NB4 (cell line): ENCODE measurements around the gene PRSS56.

Source experiments
- DNase-seq: peaks from one replicate; pipeline ENCODE4 v3.0.0; 2010; ENCODE audit warnings: low read depth
- H3K4me3 ChIP-seq: one replicate; pipeline ENCODE4 v1.5.1; 2011; ENCODE audit warnings: mild to moderate bottlenecking, low read depth, low read length, moderate library complexity
- CTCF ChIP-seq: IDR thresholded peaks from one replicate; pipeline ENCODE4 v1.5.1; 2012; ENCODE audit warnings: low read depth, low read length
- MAX ChIP-seq: IDR thresholded peaks from 2 replicates; pipeline ENCODE4 v1.6.1; 2011; ENCODE audit warnings: low read depth, low read length
- MYC ChIP-seq: IDR thresholded peaks from 2 replicates; pipeline ENCODE4 v1.6.1; 2011; ENCODE audit warnings: low read depth, low read length
- POLR2A ChIP-seq: IDR thresholded peaks from 2 replicates; pipeline ENCODE4 v1.6.1; 2011; ENCODE audit warnings: mild to moderate bottlenecking; ENCODE audit not compliant: insufficient read length; ENCODE audit errors: extremely low read depth

Gene PRSS56

DNA sequence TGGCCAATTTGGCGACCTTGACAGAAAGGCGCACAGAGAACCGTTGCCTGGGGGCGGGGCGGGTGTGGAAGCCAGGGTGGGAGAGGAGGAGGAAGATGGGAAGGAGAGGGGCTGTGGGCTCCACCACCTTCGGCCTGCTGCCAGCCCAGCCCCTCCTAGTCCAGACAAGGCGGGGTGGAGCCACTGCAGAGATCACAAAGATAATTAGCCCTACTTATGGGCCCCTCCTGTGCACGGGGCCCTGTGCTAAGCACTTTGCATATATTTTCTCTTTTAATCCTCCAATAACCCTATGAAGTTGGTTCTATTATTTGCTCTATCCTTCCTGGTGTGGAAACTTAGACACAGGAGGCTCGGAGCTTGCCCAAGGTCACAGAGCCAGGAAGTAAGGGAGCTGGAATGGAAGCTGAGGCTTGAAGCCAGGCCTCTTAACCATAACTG, 18.8 kb upstream of the PRSS56 start:
- no peak overlapping the region for H3K4me3 ChIP-seq
- no peak for DNase-seq
- TF ChIP-seq MYC (no peak), CTCF (no peak), POLR2A (no peak), MAX (no peak)

DNA sequence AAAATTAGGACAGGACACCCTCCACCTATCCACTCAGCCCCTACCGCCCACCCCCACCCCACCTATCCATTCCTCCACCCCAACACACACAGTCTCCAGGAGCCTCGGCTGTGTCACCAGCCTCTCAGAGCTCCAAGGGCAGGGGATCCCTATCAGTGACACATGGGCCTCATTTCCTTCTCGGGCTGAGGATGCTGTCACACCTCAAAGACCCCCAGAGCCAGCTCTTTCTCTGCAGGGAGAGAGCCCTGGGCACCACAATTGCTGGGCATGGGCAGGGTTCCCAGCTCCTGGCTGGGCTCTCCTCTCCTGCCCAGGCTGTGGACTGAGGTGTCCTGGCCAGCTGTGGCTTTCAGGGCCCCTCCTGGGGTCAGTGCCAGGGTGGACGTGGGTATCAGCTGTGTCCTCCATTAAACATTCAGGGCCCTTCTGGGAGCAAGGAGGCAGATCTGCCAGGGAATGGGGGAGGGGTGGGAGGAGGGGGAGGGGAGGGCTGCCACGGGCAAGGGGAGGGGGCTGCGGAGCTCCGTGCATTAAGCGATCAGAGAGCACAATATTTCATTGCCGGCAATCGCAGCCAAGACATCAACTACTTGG, 18.3 kb upstream of the PRSS56 start:
- DNase-seq: no peak
- no peak overlapping the region for H3K4me3 ChIP-seq
- TF ChIP-seq MAX (no peak), CTCF (no peak), POLR2A (no peak), MYC (no peak)

DNA sequence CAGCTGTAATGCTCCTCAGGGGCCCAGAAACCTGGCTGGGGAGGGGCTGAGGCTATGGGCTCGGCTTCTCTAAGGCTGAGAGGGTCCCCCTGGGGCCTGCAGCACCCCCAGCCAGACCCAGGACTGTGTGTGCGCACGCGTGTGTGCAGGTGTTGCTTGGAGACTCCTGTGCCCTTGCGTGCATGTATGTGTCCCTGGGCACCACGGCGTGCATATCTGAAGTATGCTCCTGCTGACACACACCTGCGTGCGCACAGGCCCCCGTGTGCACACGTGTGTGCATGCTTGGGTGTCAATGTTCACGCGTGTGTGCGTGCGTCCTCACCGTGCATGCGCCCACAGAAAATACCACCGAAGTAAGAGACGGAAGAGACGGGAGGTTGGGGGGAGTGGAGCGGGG, 17.7 kb upstream of the PRSS56 start:
- no peak for DNase-seq
- no peak overlapping the region for H3K4me3 ChIP-seq
- TF ChIP-seq MYC (no peak), MAX (no peak), CTCF (no peak), POLR2A (no peak)

- TF ChIP-seq MAX (no peak), CTCF (no peak)
- peak; percentile 25 for DNase-seq
- H3K4me3 ChIP-seq: no peak overlapping the region
These were observed 17.0 kb upstream of the PRSS56 start for GRCh38 chr2:232502911-232503808.

- DNase-seq: no peak
- H3K4me3 ChIP-seq: no peak overlapping the region
- TF ChIP-seq MYC: no peak
- no peak for TF ChIP-seq MAX
These were observed 16.3 kb upstream of the PRSS56 start for GRCh38 chr2:232503809-232504323.

GRCh38 chr2:232504438-232504837, 15.8 kb upstream of the PRSS56 start:
- no peak for TF ChIP-seq MAX
- TF ChIP-seq MYC: no peak
- no peak for TF ChIP-seq CTCF
- no peak for TF ChIP-seq POLR2A
- no peak for DNase-seq
- H3K4me3 ChIP-seq: no peak overlapping the region
